Panc1 (cell line): ENCODE results near the gene HOXC11. TPM values are rescaled to one million over a fixed set of nuclear protein-coding genes. Genes with fewer than 3 reads are reported as not detected.

ENCODE experiments used
- ATAC-seq: fragments of 200-7000 bp; cut with Tn5 transposase; 2 replicates; pipeline ENCODE4 v1.9.1; 2020; ENCODE audit warnings: mild to moderate bottlenecking, moderate library complexity
- BruUV-seq: library from RNA; stranded (reverse); fragments of 400-500 nt; replicated peaks from 2 replicates; lab custom pipeline; 2021; lab: Mats Ljungman, UMichigan
- CTCF ChIA-PET: fragments of 300-600 bp; sonication (Branson Sonifier 250); formaldehyde crosslinking; loops from one replicate; lab custom pipeline; 2022; ENCODE audit warnings: antibody characterized with exemption; lab: Charles Lee
- POLR2A ChIA-PET: fragments of 300-600 bp; sonication (Branson Sonifier 250); formaldehyde crosslinking; loops from one replicate; lab custom pipeline; 2022; ENCODE audit warnings: antibody characterized with exemption; lab: Charles Lee
- DNase-seq: peaks from one replicate; pipeline ENCODE4 v3.0.0-alpha.2; 2010; ENCODE audit warnings: low read depth, low spot score
- H3K27ac ChIP-seq: 2 replicates; pipeline ENCODE4 v1.5.1; 2011; ENCODE audit warnings: mild to moderate bottlenecking, low read length, inconsistent platforms
- H3K27me3 ChIP-seq: fragments of 200-500 bp; sonication (Bioruptor generic); 2 replicates; pipeline ENCODE4 v1.6.0; 2014; ENCODE audit warnings: low read length, inconsistent platforms; ENCODE audit not compliant: control insufficient read depth, insufficient read depth
- H3K36me3 ChIP-seq: fragments of 200-500 bp; sonication (Bioruptor generic); 2 replicates; pipeline ENCODE4 v1.5.1; 2014; ENCODE audit warnings: inconsistent platforms, mild to moderate bottlenecking, low read length, moderate library complexity; ENCODE audit not compliant: control insufficient read depth, insufficient read depth
- H3K4me1 ChIP-seq: 2 replicates; pipeline ENCODE4 v1.5.1; 2011; ENCODE audit warnings: inconsistent platforms, mild to moderate bottlenecking, low read length, moderate library complexity; ENCODE audit not compliant: control insufficient read depth, insufficient read depth
- H3K4me3 ChIP-seq, 2 experiments: 2 replicates each; pipeline ENCODE4 v1.5.1; 2011 to 2012; ENCODE audit warnings: low read depth in 2 of 2, low read length in 2 of 2, mild to moderate bottlenecking in 2 of 2, inconsistent platforms in 1 of 2, moderate library complexity in 1 of 2
- H3K9me3 ChIP-seq: fragments of 200-500 bp; sonication (Bioruptor generic); 2 replicates; pipeline ENCODE4 v1.5.1; 2014; ENCODE audit warnings: low read depth, mild to moderate bottlenecking, inconsistent platforms, low read length, moderate library complexity; ENCODE audit not compliant: control insufficient read depth, insufficient read depth
- CTCF ChIP-seq: fragments of 450-650 bp; IDR thresholded peaks from 2 replicates; pipeline ENCODE4 v1.5.1; 2017; ENCODE audit warnings: mild to moderate bottlenecking
- POLR2AphosphoS5 ChIP-seq: IDR thresholded peaks from 2 replicates; pipeline ENCODE4 v1.6.1; 2012; ENCODE audit warnings: mild to moderate bottlenecking, low read depth, low read length, moderate library complexity
- REST ChIP-seq, 2 experiments: IDR thresholded peaks; 2 replicates each; pipeline ENCODE4 v1.6.1; 2011 to 2012; ENCODE audit warnings: low read depth in 2 of 2, control low read depth in 1 of 2, low read length in 1 of 2, mild to moderate bottlenecking in 1 of 2, moderate library complexity in 1 of 2; ENCODE audit not compliant: insufficient read depth in 1 of 2
- SIN3A ChIP-seq: IDR thresholded peaks from 2 replicates; pipeline ENCODE4 v1.6.1; 2012; ENCODE audit warnings: low read depth, mild to moderate bottlenecking, low read length, moderate library complexity, borderline replicate concordance; ENCODE audit not compliant: insufficient read depth
- TCF7L2 ChIP-seq: IDR thresholded peaks from 2 replicates; pipeline ENCODE4 v1.6.1; 2011; ENCODE audit warnings: mild to moderate bottlenecking, low read depth, low read length, inconsistent platforms
- in situ Hi-C: cut with HindIII; loops from 2 replicates; pipeline ENCODE4 v1.10.0; 2016; ENCODE audit warnings: low sequenced_read_pairs, low pct_unique_long_range_greater_than_20kb
- intact Hi-C: fragments of 100-400 bp; cut with micrococcal nuclease; formaldehyde crosslinking; loops from one replicate; pipeline ENCODE4 v1.10.0; 2022; ENCODE audit not compliant: unreplicated experiment
- total RNA-seq: library from RNA; stranded (reverse); gene quantifications from one replicate; pipeline ENCODE4 v1.2.1, GENCODE V29; 2021; ENCODE audit not compliant: unreplicated experiment

The HOXC11 gene
- total RNA-seq, 1 experiment from 2014 or later: 17.0 TPM

- H3K4me3 ChIP-seq: no peak overlapping the region
- ATAC-seq: no peak
- ChIA-PET POLR2A (no interaction called here), CTCF (interaction anchor here (0.6 kb wide), 1 partner anchor 15 kb away, joined by 3 read pairs; no protein-coding TSS in a partner anchor)
- H3K9me3 ChIP-seq: no peaks in the 10 kb centered on the region
- no TSS peak for BruUV-seq
- no peaks in the 10 kb centered on the region for H3K36me3 ChIP-seq
- H3K27me3 ChIP-seq: no peaks in the 10 kb centered on the region
- H3K4me1 ChIP-seq: no peaks in the 10 kb centered on the region
- intact Hi-C loops: no loop called here
- TF ChIP-seq SIN3A: no peak
- TF ChIP-seq TCF7L2: no peak
- TF ChIP-seq REST (IDR thresholded peaks at IDR 0.05; ENCODE audit: insufficient read depth in 1 of 2, low read depth in 2 of 2, low read length in 1 of 2): no peak
- TF ChIP-seq CTCF: no peak
- TF ChIP-seq POLR2AphosphoS5: no peak
- in situ Hi-C loops: no loop called here
- no peak for DNase-seq
- H3K27ac ChIP-seq: no peak overlapping the region
These were observed 45.5 kb upstream of the HOXC11 start for GRCh38 chr12:53927220-53928029.

GRCh38 chr12:53928054-53928835 is 44.7 kb upstream of the HOXC11 start:
- in situ Hi-C loops (no loop called here), intact Hi-C loops (no loop called here)
- ATAC-seq (no peak; the same call in 1 of the 2 replicates), DNase-seq (no peak)
- BruUV-seq: no TSS peak
- peak overlapping the region; percentile 14; the same call in 1 of the 2 replicates for H3K27ac ChIP-seq
- TF ChIP-seq REST (IDR thresholded peaks at IDR 0.05; ENCODE audit: insufficient read depth in 1 of 2, low read depth in 2 of 2, low read length in 1 of 2) (no peak), TCF7L2 (no peak), SIN3A (no peak), CTCF (no peak), POLR2AphosphoS5 (no peak)
- ChIA-PET CTCF (interaction anchor here (0.7 kb wide), 1 partner anchor 251 kb away, joined by 4 read pairs; no protein-coding TSS in a partner anchor), POLR2A (interaction anchor here (0.5 kb wide), 1 partner anchor 31 kb away, joined by 3 read pairs; no protein-coding TSS in a partner anchor)
- H3K27me3 ChIP-seq: no peaks in the 10 kb centered on the region
- no peaks in the 10 kb centered on the region for H3K9me3 ChIP-seq
- H3K4me3 ChIP-seq: no peak overlapping the region
- no peaks in the 10 kb centered on the region for H3K36me3 ChIP-seq
- no peaks in the 10 kb centered on the region for H3K4me1 ChIP-seq
